HG02973 (cell line): ENCODE data around the gene SPATC1L.

ENCODE experiments used
- ATAC-seq: cut with Tn5 transposase; IDR thresholded peaks from one replicate; pipeline ENCODE4 v1.9.1; 2021; ENCODE audit warnings: moderate library complexity; ENCODE audit not compliant: unreplicated experiment

Gene SPATC1L

DNA sequence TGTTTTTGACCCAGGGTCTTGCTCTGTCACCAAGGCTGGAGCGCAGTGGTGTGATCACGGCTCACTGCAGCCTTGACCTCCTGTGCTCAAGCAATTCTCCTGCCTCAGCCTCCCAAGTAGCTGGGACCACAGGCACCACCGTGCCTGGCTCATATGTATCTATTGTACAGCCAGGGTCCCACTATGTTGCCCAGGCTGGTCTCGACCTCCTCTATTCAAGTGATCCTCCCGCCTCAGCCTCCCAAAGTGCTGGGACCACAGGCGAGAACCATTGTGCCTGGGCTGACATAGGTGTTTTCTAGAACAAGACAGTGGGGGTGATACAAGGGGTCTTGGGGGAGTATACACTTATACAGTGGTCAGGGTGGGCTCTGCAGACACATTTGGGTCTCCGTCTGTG is 46.4 kb downstream of the SPATC1L start:
- no peak for ATAC-seq

DNA sequence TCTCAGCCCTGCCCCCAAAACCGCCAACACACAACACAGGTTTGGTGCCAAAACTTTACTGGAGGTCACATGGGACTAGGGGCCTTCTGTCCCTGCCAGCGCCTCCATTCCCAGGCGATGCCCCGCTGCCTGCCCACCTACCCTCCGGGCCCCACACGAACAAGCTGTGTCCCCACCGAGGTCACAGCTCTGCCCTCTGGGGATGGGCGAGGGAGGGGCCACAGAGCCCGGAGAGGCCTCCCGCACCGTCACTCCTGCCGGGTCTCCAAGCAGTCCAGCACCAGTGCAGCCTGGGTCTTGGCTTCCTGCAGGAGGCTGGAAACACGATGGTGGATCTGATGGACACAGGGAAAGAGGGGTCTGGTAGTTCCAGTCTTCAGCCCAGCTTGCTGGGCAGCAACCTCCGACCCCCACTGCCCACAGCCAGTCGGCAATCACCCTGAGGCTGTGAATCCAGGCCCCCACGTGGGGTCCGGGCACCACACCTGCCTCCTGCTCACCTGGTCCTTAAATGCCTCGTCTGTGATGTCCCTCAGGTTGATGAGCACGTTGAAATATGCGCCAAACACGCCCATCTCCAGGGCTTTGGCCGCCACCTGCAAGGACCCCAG is 47.4 kb downstream of the SPATC1L start:
- no peak for ATAC-seq

DNA sequence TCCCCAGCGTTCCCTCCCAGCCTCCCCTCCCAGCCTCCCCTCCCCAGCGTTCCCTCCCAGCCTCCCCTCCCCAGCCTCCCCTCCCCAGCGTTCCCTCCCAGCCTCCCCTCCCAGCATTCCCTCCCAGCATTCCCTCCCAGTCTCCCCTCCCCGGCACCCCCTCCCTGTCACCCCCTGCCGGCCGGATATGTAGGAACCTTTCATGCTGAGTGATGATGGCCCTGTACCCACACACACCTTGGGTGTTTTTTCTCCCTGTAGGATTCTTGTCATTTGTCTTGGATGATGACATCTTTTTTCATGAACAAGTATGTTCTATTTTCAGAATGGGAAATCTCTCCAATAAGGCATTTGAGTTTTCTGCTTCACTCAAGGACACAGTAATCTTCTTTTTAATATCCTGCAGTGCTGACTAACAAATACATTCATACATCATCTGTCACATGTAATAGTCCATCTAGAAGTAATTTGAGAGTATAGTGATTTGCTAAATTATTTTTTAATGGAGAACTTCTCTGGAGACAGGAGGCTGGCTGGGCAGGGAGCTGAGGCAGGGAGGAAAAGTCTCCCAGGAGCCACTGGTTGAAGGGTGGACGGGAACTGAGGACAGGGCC is 48.4 kb downstream of the SPATC1L start:
- ATAC-seq, result no peak

DNA sequence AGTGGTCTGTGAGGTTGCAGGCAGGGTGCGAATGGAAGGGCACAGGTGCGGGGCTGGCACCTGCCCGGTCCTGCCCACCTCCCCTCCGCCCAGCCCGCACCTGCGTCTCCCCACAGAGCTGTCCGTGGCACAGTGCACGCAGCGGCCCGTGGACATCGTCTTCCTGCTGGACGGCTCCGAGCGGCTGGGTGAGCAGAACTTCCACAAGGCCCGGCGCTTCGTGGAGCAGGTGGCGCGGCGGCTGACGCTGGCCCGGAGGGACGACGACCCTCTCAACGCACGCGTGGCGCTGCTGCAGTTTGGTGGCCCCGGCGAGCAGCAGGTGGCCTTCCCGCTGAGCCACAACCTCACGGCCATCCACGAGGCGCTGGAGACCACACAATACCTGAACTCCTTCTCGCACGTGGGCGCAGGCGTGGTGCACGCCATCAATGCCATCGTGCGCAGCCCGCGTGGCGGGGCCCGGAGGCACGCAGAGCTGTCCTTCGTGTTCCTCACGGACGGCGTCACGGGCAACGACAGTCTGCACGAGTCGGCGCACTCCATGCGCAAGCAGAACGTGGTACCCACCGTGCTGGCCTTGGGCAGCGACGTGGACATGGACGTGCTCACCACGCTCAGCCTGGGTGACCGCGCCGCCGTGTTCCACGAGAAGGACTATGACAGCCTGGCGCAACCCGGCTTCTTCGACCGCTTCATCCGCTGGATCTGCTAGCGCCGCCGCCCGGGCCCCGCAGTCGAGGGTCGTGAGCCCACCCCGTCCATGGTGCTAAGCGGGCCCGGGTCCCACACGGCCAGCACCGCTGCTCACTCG is 52.2 kb downstream of the SPATC1L start:
- ATAC-seq, result no peak

DNA sequence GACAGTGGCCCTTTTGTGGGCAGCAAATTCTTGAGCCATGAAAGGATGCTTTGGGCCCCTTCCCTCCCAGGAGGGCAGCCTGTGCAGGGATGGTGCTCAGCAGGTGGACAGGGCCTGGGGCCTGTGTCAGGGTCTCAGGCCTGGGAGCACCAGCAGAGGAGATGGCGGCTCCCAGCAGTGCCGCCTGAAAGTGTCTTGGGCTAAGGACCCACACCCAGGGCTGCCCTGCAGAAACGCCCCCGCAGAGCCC is 52.7 kb downstream of the SPATC1L start:
- ATAC-seq, result no peak

- ATAC-seq, result no peak
Observed at GRCh38 chr21:46130831-46131587, 53.2 kb downstream of the SPATC1L start.

- no peak for ATAC-seq
Observed at GRCh38 chr21:46129846-46130651, 54.2 kb downstream of the SPATC1L start.

DNA sequence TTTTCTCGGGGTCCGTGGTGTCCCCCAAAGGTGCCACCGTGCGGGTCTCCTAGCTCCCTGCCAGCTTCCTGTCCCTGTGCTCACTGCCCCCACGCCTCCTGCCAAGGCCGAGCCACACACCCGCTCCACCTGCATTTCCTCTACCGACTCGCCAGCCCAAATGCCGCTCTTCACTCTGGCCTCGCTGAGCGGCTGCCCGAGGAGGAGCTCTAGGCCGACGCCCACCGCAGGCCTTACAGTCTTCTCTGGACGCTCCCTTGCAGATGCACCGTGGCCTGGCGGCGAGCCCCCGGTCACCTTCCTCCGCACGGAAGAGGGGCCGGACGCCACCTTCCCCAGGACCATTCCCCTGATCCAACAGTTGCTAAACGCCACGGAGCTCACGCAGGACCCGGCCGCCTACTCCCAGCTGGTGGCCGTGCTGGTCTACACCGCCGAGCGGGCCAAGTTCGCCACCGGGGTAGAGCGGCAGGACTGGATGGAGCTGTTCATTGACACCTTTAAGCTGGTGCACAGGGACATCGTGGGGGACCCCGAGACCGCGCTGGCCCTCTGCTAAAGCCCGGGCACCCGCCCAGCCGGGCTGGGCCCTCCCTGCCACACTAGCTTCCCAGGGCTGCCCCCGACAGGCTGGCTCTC is 55.2 kb downstream of the SPATC1L start:
- no peak for ATAC-seq

GRCh38 chr21:46128106-46128932 is 55.9 kb downstream of the SPATC1L start:
- no peak for ATAC-seq

DNA sequence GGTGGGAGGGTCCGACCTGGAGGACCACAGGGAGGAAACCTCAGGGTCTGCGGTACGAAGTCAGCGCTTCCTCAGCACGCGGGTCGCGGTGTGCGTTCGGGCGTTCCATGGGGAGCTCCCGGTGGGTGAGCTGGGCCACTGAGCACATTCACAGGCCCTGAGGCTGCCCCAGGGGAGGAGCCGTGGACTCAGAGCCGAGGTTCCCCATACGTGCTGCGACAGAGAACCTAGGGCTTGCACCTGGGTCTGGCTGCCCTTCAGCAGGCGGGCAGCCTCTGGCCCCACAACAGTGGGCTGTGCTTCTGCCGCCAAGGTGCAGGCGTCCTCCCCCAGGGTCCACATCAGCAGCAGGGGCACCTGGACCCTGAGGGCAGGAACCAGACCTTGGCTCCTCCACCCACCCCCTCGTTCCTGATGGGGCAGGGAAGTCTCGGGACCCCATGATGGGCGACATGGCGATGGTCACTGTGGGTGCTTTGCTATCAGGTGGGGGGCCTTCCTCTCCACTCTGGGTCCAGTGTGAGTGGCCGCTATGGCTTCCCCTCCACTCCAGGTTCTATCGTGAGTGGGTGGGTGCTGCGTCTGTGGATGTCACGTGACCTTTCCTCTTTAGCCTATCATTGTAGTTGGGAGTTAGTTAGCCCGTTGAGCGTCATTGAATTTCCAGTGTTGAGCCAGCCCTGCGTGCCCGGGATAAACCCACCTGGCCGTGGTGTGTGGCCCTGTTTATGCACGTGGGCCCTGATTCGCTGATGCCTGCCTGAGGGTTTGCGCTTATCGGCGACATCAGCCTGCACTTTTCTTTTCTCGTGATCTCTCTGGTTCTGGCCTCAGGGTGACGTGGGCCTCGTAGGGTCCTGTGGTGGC is 56.8 kb downstream of the SPATC1L start:
- ATAC-seq, result no peak

GRCh38 chr21:46126309-46127238 is 57.7 kb downstream of the SPATC1L start:
- no peak for ATAC-seq

GRCh38 chr21:46125846-46126301 is 58.4 kb downstream of the SPATC1L start:
- ATAC-seq, result no peak

DNA sequence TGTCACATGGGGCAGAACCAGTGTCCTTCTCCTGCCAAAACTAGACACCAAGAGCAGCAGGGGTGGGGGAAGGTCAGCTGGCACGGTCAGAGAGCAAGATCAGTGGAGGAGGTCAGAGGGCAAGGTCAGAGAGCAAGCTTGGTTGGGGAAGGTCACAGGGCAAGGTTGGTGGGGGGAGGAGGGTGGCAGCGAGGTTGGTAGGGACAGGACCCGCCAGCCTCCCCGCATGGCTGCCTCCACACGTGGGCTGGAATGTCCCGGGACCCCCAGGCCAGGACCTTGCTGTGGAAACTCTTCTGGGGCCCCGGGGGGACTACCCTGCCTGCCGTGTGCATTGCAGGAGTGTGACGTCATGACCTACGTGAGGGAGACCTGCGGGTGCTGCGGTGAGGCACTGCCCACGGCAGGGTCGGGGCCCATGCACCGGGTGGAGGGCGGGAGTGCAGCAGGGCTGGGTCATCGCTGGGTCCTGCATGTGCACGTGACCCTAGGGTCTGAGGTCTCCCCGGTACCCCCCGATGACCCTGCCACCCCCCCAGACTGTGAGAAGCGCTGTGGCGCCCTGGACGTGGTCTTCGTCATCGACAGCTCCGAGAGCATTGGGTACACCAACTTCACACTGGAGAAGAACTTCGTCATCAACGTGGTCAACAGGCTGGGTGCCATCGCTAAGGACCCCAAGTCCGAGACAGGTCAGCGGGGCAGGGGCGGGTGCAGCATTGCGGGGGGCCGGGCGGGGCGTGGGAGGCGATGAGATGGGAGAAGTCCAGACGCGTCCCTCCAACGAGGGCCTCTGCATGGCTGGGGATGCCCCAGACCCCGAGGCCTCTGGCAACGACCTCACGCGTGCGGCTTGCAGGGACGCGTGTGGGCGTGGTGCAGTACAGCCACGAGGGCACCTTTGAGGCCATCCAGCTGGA is 59.1 kb downstream of the SPATC1L start:
- ATAC-seq, result no peak

- ATAC-seq, result no peak
Observed at GRCh38 chr21:46124083-46124925, 60.0 kb downstream of the SPATC1L start.
